ENCODE results near the gene HOXD4. TPM values are rescaled to one million over a fixed set of nuclear protein-coding genes. Genes with fewer than 3 reads are reported as not detected.

HOXD4 gene
- total RNA-seq, 1 donor from 2014 or later = 0.70 TPM

- intact Hi-C loops (cut with DNase I) = no loop called here
- no peak for DNase-seq (ENCODE audit: low spot score)
These were observed 12.9 kb downstream of the HOXD4 start for GRCh38 chr2:176164201-176164600.

GRCh38 chr2:176164611-176165369, 13.4 kb downstream of the HOXD4 start:
- intact Hi-C loops (cut with DNase I) = no loop called here
- DNase-seq (ENCODE audit: low spot score) = no peak

GRCh38 chr2:176165370-176166050, 14.2 kb downstream of the HOXD4 start:
- intact Hi-C loops (cut with DNase I) = no loop called here

GRCh38 chr2:176166272-176166671, 14.9 kb downstream of the HOXD4 start:
- intact Hi-C loops (cut with DNase I) = no loop called here
- no peak for DNase-seq (ENCODE audit: low spot score)

More at GRCh38 chr2:176165370-176166050, 14.2 kb downstream of the HOXD4 start:
- DNase-seq (ENCODE audit: low spot score) = no peak

- intact Hi-C loops (cut with DNase I) = no loop called here
- no peak for DNase-seq (ENCODE audit: low spot score)
These were observed 16.0 kb downstream of the HOXD4 start for GRCh38 chr2:176167398-176167797.

- DNase-seq (ENCODE audit: low spot score) = no peak
These were observed 17.8 kb downstream of the HOXD4 start for GRCh38 chr2:176169181-176169580.

GRCh38 chr2:176169711-176170110, 18.4 kb downstream of the HOXD4 start:
- no peak for DNase-seq (ENCODE audit: low spot score)
- intact Hi-C loops (cut with DNase I) = loop anchor here (2.0 kb wide), 1 partner anchor 13 kb away; the partner anchor contains the start of gene HOXD3

More at GRCh38 chr2:176169181-176169580, 17.8 kb downstream of the HOXD4 start:
- intact Hi-C loops (cut with DNase I) = no loop called here

GRCh38 chr2:176170602-176171305, 19.4 kb downstream of the HOXD4 start:
- no peak for DNase-seq (ENCODE audit: low spot score)
- intact Hi-C loops (cut with DNase I) = loop anchor here (2.0 kb wide), 1 partner anchor 14 kb away; the partner anchor contains the start of gene HOXD3

GRCh38 chr2:176171351-176172006, 20.1 kb downstream of the HOXD4 start:
- intact Hi-C loops (cut with DNase I) = loop anchor here (2.0 kb wide), 1 partner anchor 15 kb away; the partner anchor contains the start of gene HOXD3
- DNase-seq (ENCODE audit: low spot score) = no peak

GRCh38 chr2:176172007-176172894, 20.9 kb downstream of the HOXD4 start:
- intact Hi-C loops (cut with DNase I) = no loop called here
- no peak for DNase-seq (ENCODE audit: low spot score)

- intact Hi-C loops (cut with DNase I) = no loop called here
- no peak for DNase-seq (ENCODE audit: low spot score)
These were observed 21.7 kb downstream of the HOXD4 start for GRCh38 chr2:176172895-176173566.

GRCh38 chr2:176173567-176174381, 22.4 kb downstream of the HOXD4 start:
- intact Hi-C loops (cut with DNase I) = no loop called here
- no peak for DNase-seq (ENCODE audit: low spot score)

GRCh38 chr2:176174382-176174823, 23.1 kb downstream of the HOXD4 start:
- intact Hi-C loops (cut with DNase I) = no loop called here
- no peak for DNase-seq (ENCODE audit: low spot score)

- no peak for DNase-seq (ENCODE audit: low spot score)
- intact Hi-C loops (cut with DNase I) = no loop called here
These were observed 23.7 kb downstream of the HOXD4 start for GRCh38 chr2:176174824-176175708.

GRCh38 chr2:176175709-176176607, 24.6 kb downstream of the HOXD4 start:
- intact Hi-C loops (cut with DNase I) = no loop called here

More at GRCh38 chr2:176175709-176176607, 24.6 kb downstream of the HOXD4 start:
- no peak for DNase-seq (ENCODE audit: low spot score)
